Right lobe of liver (tissue), 6 donors: ENCODE measurements around the gene ASPHD2. TPM values are rescaled to one million over a fixed set of nuclear protein-coding genes. Genes with fewer than 3 reads are reported as not detected.

Experiments
- ATAC-seq, 4 donors: fragments of 200-7000 bp; cut with Tn5 transposase; one replicate each; pipeline ENCODE4 v1.9.1; 2020; ENCODE audit warnings: mild to moderate bottlenecking in 4 of 4, moderate library complexity in 4 of 4
- DNase-seq, 3 donors: peaks; one replicate each; pipeline ENCODE4 v3.0.0-alpha.2; 2020
- H3K27ac ChIP-seq, 3 donors: fragments of 200-600 bp; one replicate each; pipeline ENCODE4 v1.8.0; 2022
- H3K27me3 ChIP-seq, 2 donors: fragments of 200-600 bp; one replicate each; pipeline ENCODE4 v1.8.0; 2022
- H3K36me3 ChIP-seq, 4 donors: fragments of 200-600 bp; sonication (generic) in 1 of 4; one replicate each; pipeline versions ENCODE4 v1.5.1 to v1.8.0; 2017 to 2022; ENCODE audit warnings: control low read depth in 1 of 4
- H3K4me1 ChIP-seq, 4 donors: fragments of 200-600 bp; sonication (generic) in 1 of 4; one replicate each; pipeline versions ENCODE4 v1.5.1 to v1.8.0; 2017 to 2022; ENCODE audit warnings: control low read depth in 1 of 4
- H3K4me3 ChIP-seq, 3 donors: fragments of 200-600 bp; one replicate each; pipeline ENCODE4 v1.8.0; 2022
- H3K9me3 ChIP-seq, 4 donors: fragments of 200-600 bp; sonication (generic) in 1 of 4; one replicate each; pipeline versions ENCODE4 v1.5.1 to v1.8.0; 2017 to 2022; ENCODE audit warnings: control low read depth in 1 of 4
- CTCF ChIP-seq, 4 donors: fragments of 200-600 bp in 3 of 4; fragments of 450-650 bp in 1 of 4; IDR thresholded peaks; one replicate each; pipeline versions ENCODE4 v1.5.1 to v1.8.0; 2016 to 2022; ENCODE audit warnings: antibody characterized with exemption in 4 of 4, mild to moderate bottlenecking in 2 of 4
- POLR2A ChIP-seq: fragments of 450-650 bp; IDR thresholded peaks from one replicate; pipeline ENCODE4 v1.6.1; 2017; ENCODE audit warnings: antibody characterized with exemption, mild to moderate bottlenecking
- WGBS: methylation state at CpG from one replicate; pipeline ENCODE4 v1.1.6; 2018; ENCODE audit warnings: low coverage, low lambda C conversion rate; ENCODE audit not compliant: insufficient coverage; ENCODE audit errors: missing lambda C conversion rate; 5-methylcytosine and 5-hydroxymethylcytosine counted together
- intact Hi-C, 2 donors: fragments of 100-400 bp; cut with DNase I; formaldehyde crosslinking; loops; one replicate each; pipeline versions ENCODE4 v1.11.2 to v1.14.1; 2022
- total RNA-seq, 6 experiments: library from RNA; depleted of rRNA in 2 of 6; stranded (reverse); fragments of >200 nt in 2 of 6; fragmentation: NEBNext Ultra II Directional in 3 of 6; extraction: Animal tissue kit (Norgen Biotek cat#: 25700) in 3 of 6; gene quantifications; one replicate each; pipeline versions ENCODE4 v1.1.0 to v1.2.4, GENCODE V29; 2016 to 2023
- donor health status: DM: no; HTN: yes; CAD: no.
- donor health status: DM: no; HTN: no; CAD: no.
- donor health status: DM: no; HTN: no; CAD: no.
- donor health status: DM: no; HTN: yes; CAD: no.
- donor health status: DM: no; HTN: yes; CAD: no.

Gene ASPHD2
- total RNA-seq, 6 experiments from 2014 or later: 0.07 to 0.38 (median 0.12) TPM; not detected in 3

- Histone ChIP-seq H3K4me3 (no peak overlapping the region), H3K36me3 (peaks cover 0 to 36% (median 11%) of the 10 kb centered on the region in 4 donors), H3K27me3 (no peaks in the 10 kb centered on the region), H3K27ac (no peak overlapping the region), H3K9me3 (no peaks in the 10 kb centered on the region), H3K4me1 (no peaks in the 10 kb centered on the region)
- ATAC-seq (no peak), DNase-seq (no peak)
- TF ChIP-seq CTCF (IDR thresholded peaks at IDR 0.05): no peak
- no peak for TF ChIP-seq POLR2A
- intact Hi-C loops: no loop called here
- 95% methylated on average over 16 of the region's 23 CpGs for WGBS
These were observed 23.4 kb downstream of the ASPHD2 start for GRCh38 chr22:26452236-26453016.

- Histone ChIP-seq H3K4me3 (no peak overlapping the region), H3K36me3 (peaks cover 0 to 44% (median 17%) of the 10 kb centered on the region in 4 donors), H3K4me1 (no peaks in the 10 kb centered on the region), H3K27me3 (no peaks in the 10 kb centered on the region), H3K9me3 (no peaks in the 10 kb centered on the region), H3K27ac (no peak overlapping the region)
- DNase-seq (no peak), ATAC-seq (no peak)
- TF ChIP-seq POLR2A (no peak), CTCF (IDR thresholded peaks at IDR 0.05) (no peak)
- 92% methylated on average over 8 of the region's 9 CpGs for WGBS
- intact Hi-C loops: no loop called here
These were observed 24.2 kb downstream of the ASPHD2 start for GRCh38 chr22:26453216-26453615.

- H3K4me3 ChIP-seq: no peak overlapping the region
- no peaks in the 10 kb centered on the region for H3K9me3 ChIP-seq
- DNase-seq: no peak
- H3K36me3 ChIP-seq: peaks cover 0 to 46% (median 19%) of the 10 kb centered on the region in 4 donors
- no peak for ATAC-seq
- H3K27me3 ChIP-seq: no peaks in the 10 kb centered on the region
- no peaks in the 10 kb centered on the region for H3K4me1 ChIP-seq
- 100% methylated on average over 1 of the region's 5 CpGs for WGBS
- intact Hi-C loops: no loop called here
- TF ChIP-seq POLR2A: no peak
- TF ChIP-seq CTCF (IDR thresholded peaks at IDR 0.05): no peak
- no peak overlapping the region for H3K27ac ChIP-seq
These were observed 24.9 kb downstream of the ASPHD2 start for GRCh38 chr22:26453812-26454500.

GRCh38 chr22:26457661-26458272 is 28.7 kb downstream of the ASPHD2 start:
- DNase-seq (no peak), ATAC-seq (no peak)
- intact Hi-C loops: no loop called here
- H3K36me3 ChIP-seq: peaks cover 0 to 31% (median 14%) of the 10 kb centered on the region in 4 donors
- no peak overlapping the region for H3K4me3 ChIP-seq
- TF ChIP-seq CTCF (IDR thresholded peaks at IDR 0.05): no peak
- H3K27me3 ChIP-seq: no peaks in the 10 kb centered on the region
- 93% methylated on average over 3 of the region's 26 CpGs for WGBS
- H3K9me3 ChIP-seq: no peaks in the 10 kb centered on the region
- no peak overlapping the region for H3K27ac ChIP-seq
- H3K4me1 ChIP-seq: no peaks in the 10 kb centered on the region
